Endodermal cell (in vitro differentiated cells): ENCODE data around the gene ZNF506. TPM values are rescaled to one million over a fixed set of nuclear protein-coding genes. Genes with fewer than 3 reads are reported as not detected.

ENCODE experiments used
- DNase-seq: peaks from one replicate; pipeline ENCODE4 v3.0.0-alpha.2; 2017
- H3K27ac ChIP-seq: 2 replicates; pipeline ENCODE4 v1.5.1; 2013; ENCODE audit warnings: mild to moderate bottlenecking, low read depth, low read length, moderate library complexity
- H3K27me3 ChIP-seq: 2 replicates; pipeline ENCODE4 v1.6.1; 2013; ENCODE audit warnings: mild to moderate bottlenecking, low read length, moderate library complexity; ENCODE audit not compliant: insufficient read depth, control insufficient read depth, poor library complexity, severe bottlenecking
- H3K36me3 ChIP-seq: 2 replicates; pipeline ENCODE4 v1.7.0; 2013; ENCODE audit warnings: mild to moderate bottlenecking, low read length, moderate library complexity; ENCODE audit not compliant: control insufficient read depth, insufficient read depth
- H3K4me1 ChIP-seq: one replicate; pipeline ENCODE4 v1.7.0; 2013; ENCODE audit warnings: low read length; ENCODE audit not compliant: control insufficient read depth, insufficient read depth
- H3K4me3 ChIP-seq: 2 replicates; pipeline ENCODE4 v1.5.1; 2013; ENCODE audit warnings: mild to moderate bottlenecking, low read length, moderate library complexity
- H3K9ac ChIP-seq: 2 replicates; pipeline ENCODE4 v1.6.1; 2013; ENCODE audit warnings: mild to moderate bottlenecking, low read length, moderate library complexity; ENCODE audit not compliant: poor library complexity, severe bottlenecking; ENCODE audit errors: extremely low read depth
- H3K9me3 ChIP-seq: 2 replicates; pipeline ENCODE4 v1.6.1; 2013; ENCODE audit warnings: mild to moderate bottlenecking, low read length, moderate library complexity; ENCODE audit not compliant: control insufficient read depth
- H3K27ac Mint-ChIP-seq: 2 replicates; pipeline ENCODE4 v1.8.0; 2020; ENCODE audit warnings: mixed read lengths
- H3K27me3 Mint-ChIP-seq: 2 replicates; pipeline ENCODE4 v1.8.0; 2021; ENCODE audit warnings: mild to moderate bottlenecking, mixed read lengths; ENCODE audit not compliant: insufficient read depth
- H3K36me3 Mint-ChIP-seq: 2 replicates; pipeline ENCODE4 v1.8.0; 2020; ENCODE audit warnings: low read depth, mixed read lengths
- H3K4me1 Mint-ChIP-seq: 2 replicates; pipeline ENCODE4 v1.8.0; 2020; ENCODE audit warnings: mixed read lengths
- H3K4me3 Mint-ChIP-seq: 2 replicates; pipeline ENCODE4 v1.8.0; 2020; ENCODE audit warnings: mild to moderate bottlenecking, moderate library complexity, mixed read lengths
- H3K9me3 Mint-ChIP-seq: 2 replicates; pipeline ENCODE4 v1.8.0; 2020; ENCODE audit warnings: mild to moderate bottlenecking, mixed read lengths
- CTCF ChIP-seq: fragments of 200-600 bp; sonication (generic); conservative IDR thresholded peaks from 2 replicates; pipeline ENCODE4 v1.5.0; 2021; ENCODE audit warnings: antibody characterized with exemption, mild to moderate bottlenecking
- WGBS, 2 experiments: methylation state at CpG; one replicate each; pipeline versions ENCODE4 v1.1.5 to v1.1.7; 2013; ENCODE audit warnings: missing lambda C conversion rate in 2 of 2, mixed read lengths in 1 of 2; ENCODE audit not compliant: insufficient coverage in 1 of 2, insufficient read length in 1 of 2; 5-methylcytosine and 5-hydroxymethylcytosine counted together
- total RNA-seq, 2 donors: library from RNA; stranded (reverse); fragmentation: NEBNext Ultra II Directional in 1 of 2; extraction: Animal tissue kit (Norgen Biotek cat#: 25700) in 1 of 2; gene quantifications; 2 replicates in 1 of 2; 3 replicates in 1 of 2; pipeline ENCODE4 v1.2.1, GENCODE V29; 2021

The ZNF506 gene
- total RNA-seq, 2 donors from 2014 or later = 8.8 to 12.0 TPM

- TF ChIP-seq CTCF = no peak
- Mint-ChIP-seq H3K4me1 (no peaks in the 10 kb centered on the region), H3K36me3 (no peaks in the 10 kb centered on the region), H3K9me3 (no peaks in the 10 kb centered on the region), H3K27ac (no peak overlapping the region), H3K27me3 (peaks cover 6% of the 10 kb centered on the region), H3K4me3 (no peak overlapping the region)
- WGBS, 2 experiments = 91 to 94% methylated on average over 39 to 40 of the region's 40 CpGs
- no peak for DNase-seq
- H3K27me3 ChIP-seq = no peaks in the 10 kb centered on the region
- no peak overlapping the region for H3K27ac ChIP-seq
- no peaks in the 10 kb centered on the region for H3K36me3 ChIP-seq
- H3K4me3 ChIP-seq = no peak overlapping the region
- H3K9ac ChIP-seq = no peak overlapping the region
- H3K4me1 ChIP-seq = no peaks in the 10 kb centered on the region
- no peaks in the 10 kb centered on the region for H3K9me3 ChIP-seq
Observed at GRCh38 chr19:19750842-19751790, 70.4 kb downstream of the ZNF506 start.

GRCh38 chr19:19749908-19750841 lies 71.4 kb downstream of the ZNF506 start:
- Mint-ChIP-seq H3K36me3 (no peaks in the 10 kb centered on the region), H3K4me3 (no peak overlapping the region), H3K27me3 (peaks cover 8% of the 10 kb centered on the region), H3K9me3 (no peaks in the 10 kb centered on the region), H3K27ac (no peak overlapping the region), H3K4me1 (no peaks in the 10 kb centered on the region)
- Histone ChIP-seq H3K27me3 (no peaks in the 10 kb centered on the region), H3K9me3 (no peaks in the 10 kb centered on the region), H3K36me3 (no peaks in the 10 kb centered on the region), H3K9ac (no peak overlapping the region), H3K4me1 (no peaks in the 10 kb centered on the region), H3K27ac (no peak overlapping the region), H3K4me3 (no peak overlapping the region)
- TF ChIP-seq CTCF = no peak
- no peak for DNase-seq
- 86 to 90% methylated on average over 13 to 17 of the region's 17 CpGs for WGBS, 2 experiments

GRCh38 chr19:19749117-19749907 lies 72.2 kb downstream of the ZNF506 start:
- Mint-ChIP-seq H3K4me1 (no peaks in the 10 kb centered on the region), H3K27me3 (peaks cover 16% of the 10 kb centered on the region), H3K36me3 (no peaks in the 10 kb centered on the region), H3K9me3 (no peaks in the 10 kb centered on the region), H3K27ac (no peak overlapping the region), H3K4me3 (no peak overlapping the region)
- TF ChIP-seq CTCF = no peak
- no peaks in the 10 kb centered on the region for H3K9me3 ChIP-seq
- WGBS, 2 experiments = 89 to 100% methylated on average over 5 to 13 of the region's 13 CpGs
- H3K4me1 ChIP-seq = no peaks in the 10 kb centered on the region
- no peak overlapping the region for H3K27ac ChIP-seq
- H3K27me3 ChIP-seq = no peaks in the 10 kb centered on the region
- H3K36me3 ChIP-seq = no peaks in the 10 kb centered on the region
- H3K9ac ChIP-seq = no peak overlapping the region
- DNase-seq = no peak
- H3K4me3 ChIP-seq = no peak overlapping the region
